Stimulated activated CD4-positive, alpha-beta T cell treated with anti-CD3 and anti-CD28 coated beads, Interleukin-4, amount 100 ng/mL, for 24 hours (primary cell): ENCODE measurements around the gene ESPL1.

Source experiments
- DNase-seq: peaks from one replicate; pipeline ENCODE4 v3.0.0-alpha.2; 2020

The ESPL1 gene

GRCh38 chr12:53267999-53268629, at the start of gene ESPL1:
ESPL1 (plus strand) TSS chr12:53268299; CDS start chr12:53268767, 468 bp downstream.
- peak; percentile 82 for DNase-seq

- DNase-seq: no peak
Observed at GRCh38 chr12:53218551-53219291, 49.4 kb upstream of the ESPL1 start.

- DNase-seq: peak; percentile 84
Observed at GRCh38 chr12:53219292-53219955, 48.7 kb upstream of the ESPL1 start.

- peak; percentile 82 for DNase-seq
Observed at GRCh38 chr12:53219956-53220693, 48.0 kb upstream of the ESPL1 start.

- DNase-seq: peak; percentile 76
Observed at GRCh38 chr12:53220694-53221202, 47.4 kb upstream of the ESPL1 start.

- DNase-seq: peak; percentile 42
Observed at GRCh38 chr12:53221203-53222080, 46.7 kb upstream of the ESPL1 start.

- no peak for DNase-seq
Observed at GRCh38 chr12:53222170-53222721, 45.9 kb upstream of the ESPL1 start.

- no peak for DNase-seq
Observed at GRCh38 chr12:53222806-53223261, 45.3 kb upstream of the ESPL1 start.

GRCh38 chr12:53223389-53224060, 44.6 kb upstream of the ESPL1 start:
- DNase-seq: no peak

GRCh38 chr12:53224061-53224896, 43.8 kb upstream of the ESPL1 start:
- DNase-seq: no peak

- DNase-seq: no peak
Observed at GRCh38 chr12:53224897-53225634, 43.0 kb upstream of the ESPL1 start.

GRCh38 chr12:53225635-53226424, 42.3 kb upstream of the ESPL1 start:
- DNase-seq: no peak

GRCh38 chr12:53226815-53227214, 41.3 kb upstream of the ESPL1 start:
- no peak for DNase-seq

- no peak for DNase-seq
Observed at GRCh38 chr12:53227341-53227740, 40.8 kb upstream of the ESPL1 start.

- DNase-seq: no peak
Observed at GRCh38 chr12:53227836-53228235, 40.3 kb upstream of the ESPL1 start.

GRCh38 chr12:53229454-53229853, 38.6 kb upstream of the ESPL1 start:
- no peak for DNase-seq

- DNase-seq: no peak
Observed at GRCh38 chr12:53230108-53230845, 37.8 kb upstream of the ESPL1 start.

GRCh38 chr12:53231671-53231920, 36.5 kb upstream of the ESPL1 start:
- DNase-seq: no peak
